Epithelial cell of prostate (primary cell): ENCODE results near the gene RASAL2.
A peak's percentile ranks its signal among the peaks of the same experiment; 100 is the strongest.
"Not testable (repeated sequence)": the region's sequence is repeated elsewhere in the genome, so short reads cannot be mapped to it uniquely, and the experiment has no call there.

Experiments used
- DNase-seq: peaks from one replicate; pipeline ENCODE4 v3.0.0-alpha.2; 2011; ENCODE audit warnings: low read depth, low spot score
- H3K27ac ChIP-seq: fragments of 450-650 bp; 2 replicates; pipeline ENCODE4 v1.5.1; 2017; ENCODE audit warnings: mild to moderate bottlenecking

Gene RASAL2

GRCh38 chr1:178109348-178110143 lies 15.6 kb downstream of the RASAL2 start:
- H3K27ac ChIP-seq = peak overlapping the region; percentile 44

GRCh38 chr1:178115260-178115659 lies 21.4 kb downstream of the RASAL2 start:
- no peak overlapping the region for H3K27ac ChIP-seq
- DNase-seq = no peak

More at GRCh38 chr1:178109348-178110143, 15.6 kb downstream of the RASAL2 start:
- no peak for DNase-seq

GRCh38 chr1:178118524-178118923 lies 24.6 kb downstream of the RASAL2 start:
- peak overlapping the region; percentile 24 for H3K27ac ChIP-seq
- DNase-seq = no peak

GRCh38 chr1:178119628-178120027 lies 25.7 kb downstream of the RASAL2 start:
- peak; percentile 29 for DNase-seq
- peak overlapping the region; percentile 25 for H3K27ac ChIP-seq

DNA sequence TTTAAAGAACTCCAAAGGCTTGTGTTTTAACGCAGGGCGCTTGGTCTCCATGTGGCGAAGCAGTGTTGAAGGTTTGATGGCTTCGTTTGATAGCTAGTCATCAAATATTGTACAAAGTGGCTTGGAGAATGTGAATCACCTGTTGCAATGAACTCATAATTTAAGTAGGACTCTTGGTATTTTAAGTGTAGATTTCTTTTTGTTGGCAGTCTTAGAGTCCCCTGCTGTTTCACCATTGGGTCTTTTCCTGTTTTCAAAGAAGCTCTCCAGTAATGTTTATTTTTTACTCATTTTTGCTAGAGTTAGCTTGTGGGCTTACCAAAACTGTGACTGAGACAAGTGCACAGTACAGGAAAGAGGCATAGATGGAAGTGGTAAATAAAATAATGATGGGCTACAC lies 26.2 kb downstream of the RASAL2 start:
- DNase-seq = no peak
- H3K27ac ChIP-seq = peak overlapping the region; percentile 25

- DNase-seq = not testable (repeated sequence)
- H3K27ac ChIP-seq = peak overlapping the region; percentile 25
Observed at GRCh38 chr1:178120520-178121052, 26.7 kb downstream of the RASAL2 start.

DNA sequence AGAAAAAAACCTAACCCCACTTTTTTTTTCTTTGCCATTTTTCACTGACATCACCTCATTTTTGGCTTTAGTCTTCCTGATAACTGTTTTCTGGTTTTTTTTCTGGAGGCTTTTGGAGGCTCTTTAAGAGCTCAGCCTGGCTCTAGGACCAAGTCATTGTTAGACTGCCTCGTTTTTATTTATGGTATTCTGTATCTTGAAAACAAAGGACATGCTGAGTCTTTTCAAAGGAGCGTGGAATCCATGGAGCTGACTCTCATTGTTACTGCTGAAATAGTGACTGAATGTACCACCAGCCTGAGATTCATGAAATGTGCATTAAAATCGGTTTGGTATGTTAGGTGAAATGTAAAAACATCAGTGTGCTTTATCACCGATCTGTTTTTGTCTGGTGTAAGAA lies 28.0 kb downstream of the RASAL2 start:
- peak overlapping the region; percentile 98 for H3K27ac ChIP-seq
- no peak for DNase-seq

GRCh38 chr1:178122283-178122682 lies 28.4 kb downstream of the RASAL2 start:
- peak overlapping the region; percentile 98 for H3K27ac ChIP-seq
- DNase-seq = no peak

DNA sequence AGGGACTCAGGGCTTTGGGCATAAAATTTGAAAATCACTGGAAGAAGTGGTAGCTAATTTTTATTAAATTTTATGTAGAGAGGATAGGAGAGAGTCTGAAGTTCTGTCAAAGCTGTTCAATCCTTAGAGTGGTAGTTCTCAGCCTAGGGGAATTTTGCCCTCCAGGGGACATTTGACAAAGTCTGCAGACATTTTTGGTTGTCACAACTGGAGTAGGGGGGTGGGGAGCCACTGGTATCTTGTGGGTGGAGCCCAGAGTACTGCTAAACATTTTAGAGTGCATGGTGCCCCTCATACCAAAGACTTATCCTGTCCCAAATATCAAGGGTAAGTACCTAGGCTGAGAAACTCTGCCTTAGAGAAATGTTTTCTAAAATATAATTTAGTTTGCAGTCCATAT lies 30.2 kb downstream of the RASAL2 start:
- H3K27ac ChIP-seq = peak overlapping the region; percentile 98
- DNase-seq = no peak

- H3K27ac ChIP-seq = peak overlapping the region; percentile 98
- no peak for DNase-seq
Observed at GRCh38 chr1:178126261-178126660, 32.4 kb downstream of the RASAL2 start.

DNA sequence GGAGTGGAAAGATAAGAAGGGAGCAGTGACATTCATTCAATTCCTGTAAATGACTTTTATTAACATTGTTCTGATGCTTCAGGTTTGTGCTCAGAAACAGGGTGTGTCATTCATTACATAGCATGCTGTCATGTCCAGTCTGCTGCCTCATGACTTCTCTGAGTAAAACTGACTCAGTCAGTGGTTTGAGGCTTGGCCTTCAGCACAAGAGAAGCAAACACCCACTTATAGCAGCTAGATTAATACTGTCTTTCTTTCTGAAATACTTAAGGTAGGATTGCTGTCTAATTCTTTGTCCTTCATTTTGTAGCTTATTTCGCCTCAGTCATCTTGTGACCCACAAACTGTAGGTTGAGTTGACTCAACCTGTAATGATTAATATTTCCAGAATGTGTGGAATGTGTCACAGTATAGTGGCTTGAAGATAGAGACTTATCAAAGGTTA lies 32.9 kb downstream of the RASAL2 start:
- peak overlapping the region; percentile 98 for H3K27ac ChIP-seq
- peak; percentile 95 for DNase-seq

DNA sequence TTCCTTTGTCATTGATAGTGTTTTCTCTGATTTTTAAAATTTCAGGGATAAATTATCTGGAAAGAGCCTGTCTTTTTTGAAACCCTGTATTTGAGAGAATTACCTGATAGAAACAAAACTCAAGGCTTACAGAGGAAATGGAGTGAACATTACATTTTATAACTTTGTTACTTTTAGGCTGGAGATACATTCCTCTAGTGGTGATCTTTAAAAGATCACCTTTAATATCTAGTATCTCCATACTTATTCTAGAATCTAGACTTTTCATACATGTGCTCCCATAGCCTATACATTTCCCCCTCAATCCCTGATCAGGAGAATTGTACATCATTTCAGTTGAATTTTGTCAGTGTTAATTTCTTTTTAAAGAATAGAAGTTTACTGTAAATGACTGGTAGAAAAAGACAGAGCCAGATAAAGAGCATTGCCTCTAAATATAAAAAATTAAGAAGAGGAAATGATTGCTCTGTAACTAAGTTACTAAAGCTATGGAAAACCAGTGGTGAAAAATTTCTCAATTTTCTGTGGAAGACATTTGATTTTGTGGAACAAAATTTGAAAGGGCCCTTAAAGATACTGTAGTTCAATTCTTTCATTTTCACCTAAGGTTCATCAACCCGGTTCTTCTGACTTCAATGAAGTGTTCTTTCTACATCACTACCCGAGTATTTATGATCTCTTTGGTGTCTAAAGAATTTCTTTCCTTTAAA lies 33.7 kb downstream of the RASAL2 start:
- DNase-seq = no peak
- H3K27ac ChIP-seq = peak overlapping the region; percentile 98

DNA sequence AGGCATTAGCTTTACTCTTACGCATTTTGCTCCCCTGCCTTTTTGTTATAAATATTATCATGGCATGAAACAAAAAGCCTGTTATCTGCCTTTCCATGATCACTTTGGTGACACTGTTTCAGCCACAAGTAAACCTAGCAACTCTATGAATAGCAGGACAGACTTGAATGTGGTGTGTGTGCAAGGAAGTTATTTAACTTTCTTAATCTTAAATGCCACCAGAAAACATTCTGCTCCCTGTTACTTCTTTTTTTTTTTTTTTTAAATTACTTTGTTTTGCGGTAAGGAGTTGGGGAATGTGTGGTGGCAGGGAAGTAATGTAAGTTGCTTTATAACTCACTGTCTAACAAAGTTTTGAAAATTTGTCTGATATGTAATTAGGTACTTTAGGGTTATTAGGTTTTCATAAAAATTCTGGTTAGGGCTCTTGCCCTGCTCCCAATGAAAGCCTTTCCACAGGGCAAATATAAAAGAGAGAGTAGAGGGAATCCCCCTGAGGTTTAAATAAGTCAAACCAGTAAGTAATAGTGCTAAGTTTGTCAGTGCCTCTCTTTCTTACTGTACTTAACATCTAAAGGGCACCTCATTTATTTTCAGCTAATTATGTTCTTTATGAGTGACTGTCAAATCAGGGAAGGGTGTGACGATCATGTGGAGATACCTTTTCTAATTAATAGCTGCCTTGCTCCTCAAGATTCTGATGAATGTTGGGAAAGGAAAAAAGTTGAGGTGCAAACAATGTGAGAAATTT lies 39.5 kb downstream of the RASAL2 start:
- DNase-seq = no peak
- H3K27ac ChIP-seq = peak overlapping the region; percentile 32

DNA sequence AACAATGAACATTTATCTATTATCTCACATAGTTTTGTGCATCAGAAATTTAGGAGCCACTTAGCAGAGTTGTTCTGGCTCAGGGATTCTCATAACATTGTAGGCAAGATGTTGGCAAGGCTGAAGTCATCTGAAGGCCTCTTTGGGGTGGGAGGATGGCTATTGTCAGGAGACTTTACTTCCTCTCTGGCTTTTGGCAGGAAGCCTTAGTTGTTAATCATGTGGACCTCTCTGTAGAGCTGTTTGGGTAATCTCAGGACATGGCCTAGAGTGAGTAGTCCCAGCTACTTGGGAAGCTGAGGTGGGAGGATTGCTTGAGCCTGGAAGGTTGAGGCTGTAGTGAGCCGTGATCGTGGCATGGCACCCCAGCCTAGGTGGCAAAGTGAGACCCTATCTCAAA lies 40.2 kb downstream of the RASAL2 start:
- peak; percentile 50 for DNase-seq
- H3K27ac ChIP-seq = peak overlapping the region; percentile 32

GRCh38 chr1:178137238-178137637 lies 43.3 kb downstream of the RASAL2 start:
- H3K27ac ChIP-seq = no peak overlapping the region
- no peak for DNase-seq

DNA sequence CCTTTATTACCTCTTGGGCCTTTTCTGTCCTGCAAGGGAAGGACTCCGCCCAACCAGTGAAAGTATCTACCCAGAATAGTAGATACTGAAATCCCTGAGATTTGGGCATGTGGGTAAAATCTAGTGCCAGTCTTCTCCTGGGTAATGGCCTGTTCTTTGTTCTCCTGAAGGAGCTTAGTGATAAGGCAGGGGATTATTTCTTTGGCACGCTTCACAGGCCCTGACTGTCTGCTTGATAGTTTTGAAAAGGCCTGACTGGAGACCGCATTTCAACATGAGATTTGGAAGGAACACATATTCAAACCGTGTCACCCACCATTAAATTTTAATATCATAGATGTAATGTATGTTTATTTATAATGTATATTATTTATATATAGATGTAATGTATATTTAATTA lies 48.9 kb downstream of the RASAL2 start:
- no peak for DNase-seq
- no peak overlapping the region for H3K27ac ChIP-seq

DNA sequence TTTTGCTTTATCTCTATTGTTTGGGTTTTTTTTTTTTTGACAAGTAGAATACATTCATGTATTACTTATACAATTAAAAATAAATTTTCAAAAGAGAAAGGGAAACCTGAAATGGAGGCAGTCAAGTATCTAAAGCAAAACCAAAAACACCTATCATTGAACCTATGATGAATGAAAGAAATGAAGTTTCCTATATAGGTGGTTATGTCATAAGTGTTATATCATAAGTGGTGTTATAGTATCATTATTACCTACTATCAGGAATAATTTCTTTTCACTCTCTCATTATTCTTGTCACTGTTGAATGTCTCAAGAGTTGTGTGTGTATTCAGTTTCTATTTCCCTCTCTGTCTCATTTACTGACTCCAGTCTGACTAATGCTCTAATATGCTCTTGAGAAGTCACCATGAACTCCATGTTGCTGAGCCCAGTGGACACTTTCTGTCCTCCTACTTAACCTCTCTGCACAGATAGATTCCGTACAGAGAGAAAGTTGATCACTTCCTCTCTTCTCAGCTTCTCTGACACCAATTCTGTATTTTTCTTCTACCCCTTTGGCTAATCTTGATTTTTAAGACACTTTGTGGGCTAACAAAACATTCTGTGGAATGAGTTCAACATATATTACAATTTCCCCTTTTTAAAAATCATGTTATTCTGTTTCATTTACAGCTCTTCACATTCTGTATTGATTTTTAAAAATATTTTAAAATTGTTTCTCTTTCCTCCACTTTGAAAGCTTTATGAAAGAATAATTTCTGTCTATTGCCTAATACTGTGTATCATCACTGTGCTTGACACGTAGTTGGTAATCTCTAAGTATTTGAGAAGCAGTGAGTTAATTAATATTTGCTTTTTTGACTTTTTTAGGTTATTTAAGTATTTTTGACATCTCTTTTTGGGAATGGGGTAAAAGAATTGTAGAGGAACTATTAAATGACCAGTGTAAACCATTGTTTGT lies 50.1 kb downstream of the RASAL2 start:
- peak overlapping the region; percentile 62 for H3K27ac ChIP-seq
- no peak for DNase-seq

DNA sequence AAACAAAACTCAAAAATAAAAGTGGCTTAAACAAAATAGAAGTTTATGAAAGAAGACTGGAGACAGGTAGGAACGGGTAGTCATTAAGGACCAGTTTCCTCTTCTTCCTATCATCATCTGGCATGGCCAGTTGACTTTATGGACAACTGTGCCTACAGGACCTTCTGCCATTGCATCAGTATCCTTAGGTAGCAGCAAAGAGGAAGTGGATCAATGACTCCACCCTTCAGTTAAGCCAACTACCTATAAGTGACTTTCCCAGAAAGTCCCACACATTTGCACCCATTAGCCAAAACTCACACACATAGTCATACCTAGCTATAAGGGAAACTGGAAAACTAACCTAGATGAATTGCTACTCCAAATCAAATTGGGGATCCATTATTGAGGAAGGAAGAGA lies 51.7 kb downstream of the RASAL2 start:
- DNase-seq = no peak
- peak overlapping the region; percentile 32 for H3K27ac ChIP-seq

DNA sequence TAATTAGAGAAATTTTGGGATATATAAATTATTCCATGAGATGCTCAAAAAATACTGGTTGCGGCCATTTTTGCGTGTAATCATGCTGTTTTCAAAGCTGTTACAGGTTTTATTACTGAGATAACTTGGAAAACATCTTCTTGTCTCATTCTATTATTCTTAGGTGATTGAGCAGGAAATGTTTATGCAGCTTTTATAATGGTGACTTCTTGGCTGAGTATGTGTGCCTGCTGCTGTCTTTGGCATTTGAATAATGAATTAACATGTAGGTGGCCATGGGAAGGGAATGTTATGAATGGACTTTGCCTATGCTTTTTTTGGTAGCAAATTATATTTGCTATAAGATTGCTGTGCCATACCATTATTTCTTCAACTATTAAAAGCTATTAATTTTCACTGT lies 52.5 kb downstream of the RASAL2 start:
- DNase-seq = no peak
- peak overlapping the region; percentile 32 for H3K27ac ChIP-seq
